Middle frontal gyrus (tissue), 1 donor: ENCODE data around the gene PEA15.

Experiments used
- DNase-seq: peaks from one replicate; pipeline ENCODE4 v3.0.0-alpha.2; 2015; ENCODE audit warnings: low spot score; ENCODE audit errors: extremely low spot score

The PEA15 gene, protein sequence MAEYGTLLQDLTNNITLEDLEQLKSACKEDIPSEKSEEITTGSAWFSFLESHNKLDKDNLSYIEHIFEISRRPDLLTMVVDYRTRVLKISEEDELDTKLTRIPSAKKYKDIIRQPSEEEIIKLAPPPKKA

DNA sequence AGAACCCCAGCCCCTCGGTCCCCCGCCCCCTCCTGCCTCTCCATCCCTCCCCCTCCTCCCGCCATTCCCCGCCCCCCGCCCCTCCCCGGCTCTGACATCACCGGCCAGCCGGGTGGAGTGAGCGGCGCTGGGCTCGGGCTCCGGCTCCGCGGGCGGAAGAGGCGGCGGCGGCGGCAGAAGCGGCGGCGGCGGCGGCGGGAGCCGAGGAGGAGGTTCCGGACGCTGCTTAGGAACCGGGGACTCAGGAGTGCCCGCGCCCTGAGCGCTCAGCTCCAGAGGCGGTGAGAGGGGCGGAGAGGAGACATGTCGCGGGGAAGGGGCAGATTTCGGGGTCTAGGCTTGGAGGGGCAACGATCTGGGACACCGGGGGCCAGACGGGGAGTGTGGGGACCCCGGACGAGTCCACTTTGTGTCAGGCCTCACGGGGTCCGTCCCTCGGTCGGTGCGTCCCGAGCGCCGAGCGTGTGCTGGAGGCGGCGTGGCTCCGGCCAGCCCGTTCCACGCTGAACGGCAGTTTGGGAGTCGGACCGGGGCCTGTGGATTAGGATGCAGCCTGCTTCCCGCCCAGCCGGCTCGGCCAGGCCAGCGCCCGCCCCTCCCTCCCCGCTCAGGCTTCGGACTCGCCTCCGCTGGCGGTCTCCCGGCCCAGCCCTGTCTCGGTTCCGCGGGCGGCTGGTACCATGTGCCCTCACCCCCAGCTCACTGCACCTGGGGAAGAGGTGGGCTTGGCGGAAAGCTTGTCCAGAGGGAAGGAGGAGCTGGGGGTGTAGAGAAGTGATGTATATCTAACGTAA, at the start of gene PEA15:
PEA15 (plus strand) TSS at position 143 of the 794 bp plus-strand sequence. CDS start 6,161 bp downstream, outside the sequence.
- no peak for DNase-seq

DNA sequence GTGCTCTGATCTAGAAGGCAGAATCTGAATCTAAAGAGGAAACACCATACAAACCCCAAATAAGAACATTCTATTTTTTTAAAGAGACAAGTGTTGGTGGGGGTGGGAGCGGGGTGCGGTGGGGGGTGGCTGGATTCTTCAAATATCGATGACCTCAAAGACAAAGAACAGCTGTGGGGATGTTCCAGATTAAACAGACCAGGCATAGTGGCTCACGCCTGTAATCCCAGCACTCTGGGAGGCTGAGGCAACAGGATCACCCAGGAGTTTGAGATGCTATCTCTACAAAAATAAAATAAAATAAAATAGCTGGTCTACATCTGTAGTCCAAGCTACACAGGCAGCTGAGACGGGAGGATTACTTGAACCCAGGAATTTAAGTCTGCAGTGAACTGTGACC, 48.8 kb upstream of the PEA15 start:
- DNase-seq, result no peak

DNA sequence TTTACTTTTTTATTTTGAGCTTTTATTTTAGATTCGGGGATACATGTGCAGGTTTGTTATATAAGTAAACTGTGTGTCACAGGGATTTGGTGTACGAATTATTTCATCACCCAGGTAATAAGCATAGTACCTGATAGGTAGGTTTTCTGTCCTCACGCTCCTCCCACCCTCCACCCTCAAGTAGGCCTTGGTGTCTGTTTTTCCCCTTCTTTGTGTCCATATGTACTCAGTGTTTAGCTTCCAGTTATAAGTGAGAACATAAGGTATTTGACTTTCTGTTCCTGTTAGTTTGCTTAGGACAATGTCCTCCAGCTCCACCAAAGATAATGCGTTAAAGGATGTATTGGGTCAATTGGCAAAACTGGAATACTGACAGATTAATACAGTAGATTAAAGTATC, 48.0 kb upstream of the PEA15 start:
- DNase-seq, result no peak

DNA sequence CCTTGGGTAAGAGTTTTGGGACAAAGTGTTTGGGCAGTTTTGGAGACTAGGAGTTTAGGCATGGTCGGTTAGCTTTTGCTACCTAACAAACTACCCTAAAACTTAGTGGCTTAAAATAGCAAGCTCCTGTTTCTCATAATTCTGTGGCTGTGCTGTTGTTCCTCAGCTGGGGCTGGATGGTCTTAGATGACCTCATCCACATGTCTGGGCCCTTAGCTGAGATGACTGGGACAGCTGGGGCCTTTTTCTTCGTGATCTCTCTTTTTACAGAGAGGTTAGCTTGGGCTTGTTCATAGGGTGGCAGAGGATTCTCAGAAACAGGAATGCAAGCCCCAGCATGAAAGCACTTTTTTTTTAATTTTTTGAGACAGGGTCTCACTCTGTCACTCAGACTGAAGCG, 47.2 kb upstream of the PEA15 start:
- no peak for DNase-seq

DNA sequence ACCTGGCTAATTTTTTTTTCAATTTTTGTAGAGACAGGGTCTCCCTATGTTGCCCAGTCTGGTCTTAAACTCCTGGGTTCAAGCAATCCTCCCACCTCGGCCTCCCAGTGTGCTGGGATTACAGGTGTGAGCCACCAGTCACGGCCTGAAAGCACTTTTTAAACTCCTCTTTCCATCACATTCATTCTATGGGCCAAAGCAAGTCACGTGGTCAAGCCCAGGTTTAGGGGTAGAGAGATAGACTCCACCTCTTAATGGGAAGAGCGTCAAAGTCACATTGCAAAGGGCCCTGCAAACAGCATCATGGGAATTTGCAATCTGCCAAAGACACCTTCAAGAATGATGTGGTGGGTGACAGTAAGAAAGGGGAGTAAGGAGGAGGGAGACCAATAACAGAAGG, 46.6 kb upstream of the PEA15 start:
- no peak for DNase-seq

DNA sequence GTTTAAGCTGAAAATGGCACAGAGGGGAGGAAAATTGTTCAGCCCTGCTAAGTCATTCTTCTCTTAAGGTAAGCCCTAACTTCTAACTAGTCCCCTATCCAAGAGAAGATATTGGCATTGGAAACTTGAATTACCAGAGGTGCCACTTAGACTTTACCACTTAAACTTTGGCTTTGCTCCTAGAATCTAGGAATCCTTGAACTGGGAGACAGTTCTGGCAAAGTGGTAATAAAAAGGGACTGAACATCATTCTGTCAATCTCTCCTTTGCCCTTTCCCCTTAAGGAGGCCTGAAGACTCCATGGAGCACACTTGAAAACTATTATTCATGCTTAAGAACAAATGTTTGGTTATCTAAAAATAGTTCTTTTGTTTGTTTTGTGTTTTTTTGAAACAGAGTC, 45.3 kb upstream of the PEA15 start:
- DNase-seq, result no peak

DNA sequence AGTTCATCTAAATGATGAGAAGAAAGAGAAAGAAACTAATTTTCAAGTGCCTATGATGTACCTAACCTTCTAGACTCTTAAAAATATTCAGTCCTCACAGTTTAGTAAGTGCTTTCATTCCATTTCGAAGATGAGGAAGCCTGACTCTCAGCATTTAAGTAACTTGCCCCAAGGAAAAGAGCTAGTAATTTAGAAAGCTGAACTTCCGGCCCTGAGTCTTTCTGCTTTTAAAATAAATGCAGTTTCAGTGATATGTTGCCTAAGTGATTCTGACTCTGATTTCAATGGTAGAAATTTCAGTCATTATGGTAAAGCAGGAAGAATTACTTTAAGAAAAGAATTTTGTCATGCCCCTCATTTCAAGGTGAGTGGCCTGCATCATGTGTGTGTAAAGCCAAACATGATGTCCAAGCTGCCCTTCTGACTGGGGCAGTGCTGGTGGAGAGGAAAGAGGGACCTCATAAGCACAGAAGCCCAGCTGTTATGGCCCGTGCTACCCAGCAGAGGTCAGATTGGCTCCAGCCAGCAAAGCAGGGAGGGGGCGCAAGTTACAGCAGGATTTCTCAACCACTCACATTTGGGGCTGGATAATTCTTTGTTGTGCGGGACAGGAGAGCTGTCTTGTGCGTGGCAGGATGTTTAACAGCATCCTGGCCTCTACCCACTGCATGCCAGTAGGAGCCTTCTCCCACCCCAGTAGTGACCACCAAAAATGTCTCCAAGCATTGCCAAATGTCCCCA, 43.0 kb upstream of the PEA15 start:
- DNase-seq, result no peak

DNA sequence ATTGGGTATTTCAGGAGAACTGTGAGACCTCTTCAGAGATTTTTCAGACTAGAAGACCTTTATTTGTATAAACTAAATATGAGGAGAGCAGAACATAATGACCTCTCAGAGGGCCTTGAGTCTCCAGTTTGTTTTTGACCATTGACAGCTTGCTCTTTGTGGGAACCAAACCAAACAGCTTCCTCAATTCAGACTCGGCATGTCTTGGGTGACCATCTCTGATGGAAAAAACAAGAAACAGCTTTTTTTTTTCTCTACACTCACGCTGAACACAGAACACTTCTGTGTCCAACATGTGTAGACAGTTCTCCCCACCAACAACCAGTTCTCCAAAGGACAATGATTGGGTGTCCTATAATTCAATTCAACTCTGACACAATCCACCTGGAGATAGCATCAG, 42.3 kb upstream of the PEA15 start:
- no peak for DNase-seq

DNA sequence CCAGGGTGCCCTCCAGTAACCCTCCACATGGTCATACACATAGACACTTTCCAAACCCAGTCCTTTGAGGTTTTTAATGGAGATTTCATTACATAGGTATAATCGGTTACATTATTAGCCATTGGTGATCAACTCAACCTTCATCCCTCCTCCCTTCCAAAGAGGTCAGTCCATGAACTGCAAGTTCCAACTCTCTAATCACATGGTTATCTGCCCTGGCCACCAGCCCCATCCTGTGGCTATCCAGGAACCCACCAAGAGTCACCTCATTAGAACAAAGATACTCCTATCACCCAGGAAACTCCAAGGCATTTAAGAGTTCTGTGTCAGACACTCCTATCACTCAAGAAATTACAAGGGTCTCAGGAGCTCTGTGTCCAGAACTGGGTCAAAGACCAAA, 41.6 kb upstream of the PEA15 start:
- DNase-seq, result no peak

DNA sequence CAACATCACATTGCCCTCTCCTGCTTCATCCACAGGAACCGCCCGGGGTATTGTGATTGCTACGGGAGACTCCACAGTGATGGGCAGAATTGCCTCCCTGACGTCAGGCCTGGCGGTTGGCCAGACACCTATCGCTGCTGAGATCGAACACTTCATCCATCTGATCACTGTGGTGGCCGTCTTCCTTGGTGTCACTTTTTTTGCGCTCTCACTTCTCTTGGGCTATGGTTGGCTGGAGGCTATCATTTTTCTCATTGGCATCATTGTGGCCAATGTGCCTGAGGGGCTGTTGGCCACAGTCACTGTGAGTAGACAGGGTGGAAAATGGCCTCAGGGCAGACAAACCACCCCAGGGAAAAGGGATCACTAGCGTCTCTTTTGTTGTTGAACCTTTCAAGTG, 41.1 kb upstream of the PEA15 start:
- DNase-seq, result no peak

DNA sequence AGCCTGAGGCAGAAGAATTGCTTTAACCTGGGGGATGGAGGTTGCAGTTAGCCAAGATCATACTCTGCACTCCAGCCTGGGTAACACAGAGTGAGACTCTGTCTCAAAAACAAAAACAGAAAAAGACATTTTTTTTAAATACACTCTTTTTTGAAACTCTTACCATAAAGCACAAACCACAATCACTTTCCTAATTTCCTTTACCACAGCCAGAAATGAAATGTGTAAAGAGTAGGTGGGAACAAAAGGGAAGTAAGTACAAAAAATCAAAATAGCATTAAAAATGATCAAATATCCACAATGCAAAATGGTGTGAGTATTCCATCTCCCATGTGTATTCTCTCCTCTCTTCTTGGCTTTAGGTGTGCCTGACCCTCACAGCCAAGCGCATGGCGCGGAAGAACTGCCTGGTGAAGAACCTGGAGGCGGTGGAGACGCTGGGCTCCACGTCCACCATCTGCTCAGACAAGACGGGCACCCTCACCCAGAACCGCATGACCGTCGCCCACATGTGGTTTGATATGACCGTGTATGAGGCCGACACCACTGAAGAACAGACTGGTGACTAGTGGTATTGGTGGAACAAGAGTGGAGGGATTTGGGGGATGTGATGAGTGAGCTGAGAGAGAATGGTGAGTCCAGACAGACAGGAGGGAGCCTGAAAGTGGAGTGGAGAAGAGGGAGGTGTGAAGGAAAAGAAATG, 38.9 kb upstream of the PEA15 start:
- DNase-seq, result no peak

DNA sequence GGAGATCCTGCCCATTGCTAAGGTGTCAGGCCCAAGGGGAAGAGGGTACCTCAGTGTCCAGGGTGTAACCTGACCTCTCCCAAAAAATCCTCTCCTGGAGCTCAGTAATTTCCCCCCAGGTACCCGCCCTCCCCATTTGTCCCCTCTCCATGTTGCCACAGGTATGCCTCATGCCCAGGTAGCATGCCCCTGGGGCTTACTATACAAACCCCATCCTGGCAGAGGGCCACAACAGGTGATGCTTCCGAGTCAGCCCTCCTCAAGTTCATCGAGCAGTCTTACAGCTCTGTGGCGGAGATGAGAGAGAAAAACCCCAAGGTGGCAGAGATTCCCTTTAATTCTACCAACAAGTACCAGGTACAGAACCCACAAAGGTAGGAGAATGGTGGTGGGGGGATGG, 38.1 kb upstream of the PEA15 start:
- DNase-seq, result no peak

DNA sequence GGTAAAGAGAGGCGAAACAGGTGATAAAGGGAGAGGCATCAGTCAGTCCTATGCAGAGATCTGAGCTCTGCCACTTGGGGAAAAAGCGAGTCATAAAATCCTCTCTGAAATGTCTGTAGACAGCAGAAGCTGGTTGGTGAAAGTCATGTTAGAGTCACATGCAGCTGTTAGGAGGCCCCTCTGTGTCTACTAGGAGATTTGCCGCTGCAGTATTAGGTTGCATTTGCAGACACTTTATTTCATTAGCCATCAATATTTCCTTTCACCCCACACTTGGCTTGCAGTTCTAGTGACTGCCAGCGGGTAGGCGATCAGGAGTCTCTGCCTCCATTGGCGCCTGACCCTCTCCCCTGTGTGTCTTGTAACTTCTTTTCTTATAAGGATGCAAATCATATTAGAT, 37.6 kb upstream of the PEA15 start:
- no peak for DNase-seq

DNA sequence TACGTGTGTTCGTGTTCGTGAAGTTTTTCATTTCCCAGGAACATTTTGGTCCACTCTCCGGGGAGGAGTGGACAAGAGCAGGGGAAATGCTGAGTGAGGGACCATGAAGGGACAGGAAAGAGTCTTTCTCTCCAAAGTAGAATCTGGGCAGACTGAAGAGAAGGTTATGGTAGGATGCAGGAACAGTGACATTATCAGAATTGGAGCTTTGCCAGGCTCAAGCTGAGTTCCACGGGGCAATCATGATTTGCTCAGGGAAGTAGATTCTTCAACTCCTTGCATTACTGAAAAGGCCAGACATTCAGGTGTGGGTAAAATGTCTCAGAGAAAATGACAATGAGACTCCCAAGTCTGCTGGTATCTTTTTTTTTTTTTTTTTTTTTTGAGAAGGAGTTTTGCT, 37.2 kb upstream of the PEA15 start:
- DNase-seq, result no peak

DNA sequence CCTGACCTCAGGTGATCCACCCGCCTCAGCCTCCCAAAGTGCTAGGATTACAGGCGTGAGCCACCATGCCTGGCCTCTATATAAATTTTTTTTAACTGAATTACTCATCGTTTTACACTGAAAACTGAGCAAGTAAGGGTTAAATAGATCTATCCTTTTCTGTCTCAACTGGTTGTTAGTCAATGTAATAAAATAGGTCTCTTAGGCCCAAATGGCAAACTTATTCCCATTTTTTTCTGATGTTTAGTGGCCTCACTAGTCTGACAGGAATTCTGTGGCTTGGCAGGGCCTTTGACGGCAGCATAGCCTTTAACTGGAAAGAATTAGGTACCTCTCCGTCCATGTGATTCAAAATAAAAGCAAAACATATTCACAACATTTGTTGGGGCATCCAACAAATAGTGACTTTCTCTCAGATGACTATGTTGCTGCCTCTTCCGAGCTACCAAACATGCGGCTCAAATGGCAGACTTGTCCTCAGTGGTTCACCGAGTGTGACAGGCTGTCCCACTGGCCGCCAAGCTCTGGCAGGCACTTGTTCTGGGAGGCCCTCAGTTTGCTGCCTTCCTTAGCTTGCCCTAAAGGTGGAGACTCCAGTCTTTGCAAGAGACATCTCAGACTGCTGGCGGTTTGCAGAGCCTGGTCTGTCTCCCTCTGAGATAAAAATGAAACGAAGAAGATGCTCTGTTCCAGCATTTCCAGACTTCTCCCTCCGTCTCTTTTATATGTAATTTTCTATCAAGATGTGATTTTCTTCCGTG, 36.4 kb upstream of the PEA15 start:
- DNase-seq, result no peak

DNA sequence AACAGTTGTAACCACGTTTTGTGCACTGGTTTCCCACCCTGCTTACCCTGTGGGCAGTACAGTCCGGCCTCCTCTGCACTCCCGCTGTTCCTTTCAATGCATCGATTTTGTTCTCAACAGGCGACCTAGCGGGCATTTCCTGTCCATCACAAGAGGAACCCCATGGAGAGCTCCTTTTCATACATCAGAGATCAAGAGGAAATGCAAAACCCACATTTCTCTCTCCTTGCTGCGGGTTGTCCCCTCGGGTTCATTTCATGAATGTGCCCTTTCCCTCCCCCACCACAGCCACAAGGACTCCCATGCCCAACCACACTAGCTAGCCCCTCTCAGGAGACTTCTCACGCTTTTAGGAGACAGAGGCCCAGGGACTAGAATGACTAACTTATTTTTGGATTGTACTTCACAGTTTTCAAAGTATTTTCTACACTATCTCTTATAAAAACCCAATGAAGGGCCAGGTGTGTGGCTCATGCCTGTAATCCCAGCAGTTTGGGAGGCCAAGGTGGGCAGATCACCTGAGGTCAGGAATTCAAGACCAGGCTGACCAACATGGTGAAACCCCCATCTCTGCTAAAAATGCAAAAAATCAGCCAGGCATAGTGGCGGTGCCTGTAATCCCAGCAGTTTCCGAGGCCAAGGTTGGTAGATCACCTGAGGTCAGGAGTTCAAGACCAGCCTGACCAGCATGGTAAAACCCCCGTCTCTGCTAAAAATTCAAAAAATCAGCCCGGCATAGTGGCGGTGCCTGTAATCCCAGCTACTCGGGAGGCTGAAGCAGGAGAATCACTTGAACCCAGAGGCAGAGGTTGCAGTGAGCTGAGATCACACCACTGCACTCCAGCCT, 35.4 kb upstream of the PEA15 start:
- no peak for DNase-seq

DNA sequence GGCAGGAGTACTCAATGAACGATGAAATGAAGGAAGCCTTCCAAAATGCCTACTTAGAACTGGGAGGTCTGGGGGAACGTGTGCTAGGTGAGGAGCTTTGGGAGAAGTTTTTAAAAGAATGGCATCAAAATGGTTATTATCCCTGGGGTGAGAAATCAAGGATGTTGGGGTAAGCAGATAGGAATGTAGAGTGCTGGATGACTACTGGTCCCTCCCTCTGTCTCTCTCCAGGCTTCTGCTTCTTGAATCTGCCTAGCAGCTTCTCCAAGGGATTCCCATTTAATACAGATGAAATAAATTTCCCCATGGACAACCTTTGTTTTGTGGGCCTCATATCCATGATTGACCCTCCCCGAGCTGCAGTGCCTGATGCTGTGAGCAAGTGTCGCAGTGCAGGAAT, 33.8 kb upstream of the PEA15 start:
- DNase-seq, result no peak

DNA sequence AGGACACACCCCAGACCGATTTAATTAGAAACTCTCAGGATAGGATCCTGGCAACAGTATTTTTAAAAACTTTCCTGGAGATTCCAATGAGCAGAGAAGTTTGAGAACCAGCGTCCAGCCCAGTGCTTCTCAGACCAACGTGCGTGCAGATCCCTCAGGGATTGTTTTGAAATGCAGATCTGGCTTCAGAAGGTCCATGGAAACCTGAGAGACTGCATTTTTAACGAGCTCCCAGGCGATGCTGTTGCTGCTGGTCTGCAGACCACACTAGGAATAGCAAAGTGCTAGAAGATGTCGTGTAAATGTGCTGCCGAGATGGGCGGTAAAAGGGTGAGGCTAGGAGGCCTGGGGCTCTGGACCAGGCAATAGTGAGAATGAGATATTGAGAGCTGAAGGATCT, 33.2 kb upstream of the PEA15 start:
- DNase-seq, result no peak

DNA sequence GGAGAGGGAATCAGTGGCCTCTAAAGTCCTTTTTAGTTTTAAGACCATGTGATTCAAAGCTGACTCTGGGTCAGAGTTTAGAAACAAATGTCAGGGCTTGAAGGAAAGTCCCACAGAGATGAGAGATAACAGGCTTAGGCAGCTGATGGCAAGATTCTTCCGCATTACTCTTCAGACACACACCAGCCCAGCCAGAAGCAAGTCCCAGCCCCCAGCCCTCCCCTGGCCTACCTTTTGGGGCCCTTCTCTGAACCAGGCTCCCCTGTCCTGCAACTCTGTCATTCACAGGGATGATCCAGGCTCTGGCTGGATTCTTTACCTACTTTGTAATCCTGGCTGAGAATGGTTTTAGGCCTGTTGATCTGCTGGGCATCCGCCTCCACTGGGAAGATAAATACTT, 28.0 kb upstream of the PEA15 start:
- no peak for DNase-seq

DNA sequence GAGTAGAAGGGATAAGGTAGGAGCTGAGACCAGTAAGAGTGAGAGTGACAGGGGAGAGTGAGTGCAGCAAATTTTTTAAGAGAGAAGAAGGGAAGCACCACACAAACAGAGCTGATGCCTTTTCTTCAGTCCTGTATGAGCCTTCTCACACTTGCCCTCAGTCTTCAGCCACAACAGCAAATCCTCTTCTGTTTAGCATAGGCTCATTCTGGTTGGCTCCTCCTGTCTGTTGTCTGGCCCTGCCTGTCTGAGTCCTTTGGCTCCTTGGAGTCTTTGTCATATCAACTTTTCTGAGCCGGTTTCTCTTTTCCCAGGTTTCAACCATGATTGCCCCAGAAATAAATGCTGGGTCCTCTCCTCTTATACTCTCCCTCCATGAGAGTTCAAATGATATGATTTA, 27.5 kb upstream of the PEA15 start:
- DNase-seq, result no peak
